Erythroblast (primary cell): ENCODE results near the gene PSMG3.

Experiments
- GATA1 ChIP-seq: IDR thresholded peaks from 2 replicates; pipeline ENCODE4 v1.6.1; 2011; ENCODE audit warnings: low read depth, mild to moderate bottlenecking, control low read depth, low read length, moderate library complexity
- POLR2A ChIP-seq: IDR thresholded peaks from 2 replicates; pipeline ENCODE4 v1.6.1; 2011; ENCODE audit warnings: mild to moderate bottlenecking, low read length

DNA sequence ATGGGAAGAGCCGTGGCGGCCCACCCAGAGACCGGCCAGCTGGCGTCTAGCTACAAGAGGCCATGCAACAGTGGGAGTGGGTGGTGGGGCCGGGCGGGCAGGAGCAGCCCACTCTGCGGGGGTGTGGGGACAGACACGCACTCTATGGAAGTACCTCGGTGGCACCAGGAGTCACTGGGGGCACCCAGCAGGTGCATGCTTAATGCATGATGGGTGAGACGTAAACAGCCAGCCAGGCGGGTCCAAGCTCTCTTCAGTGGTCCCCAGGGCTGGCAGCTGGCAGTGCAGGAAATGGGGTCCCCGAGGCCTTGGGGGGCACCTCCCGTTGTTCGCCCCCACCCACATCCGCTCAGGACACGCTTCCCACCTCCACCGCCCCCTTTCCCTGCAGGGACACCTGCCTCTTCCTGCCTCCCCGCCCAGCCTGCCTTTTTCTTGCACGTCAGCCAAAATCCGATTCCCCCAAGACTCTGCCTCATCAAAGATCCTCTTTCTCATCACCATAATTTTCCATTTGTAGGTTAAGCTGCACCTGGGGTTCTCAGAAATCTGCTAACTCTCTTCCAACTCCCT is 22.6 kb upstream of the PSMG3 start:
- TF ChIP-seq POLR2A (no peak), GATA1 (no peak)
